Activated CD8-positive, alpha-beta memory T cell treated with anti-CD3 and anti-CD28 coated beads for 36 hours (primary cell): Measurements from ENCODE around the gene WASF3. TPM values are rescaled to one million over a fixed set of nuclear protein-coding genes. Genes with fewer than 3 reads are reported as not detected.

Experiments used
- CTCF ChIA-PET: fragments of 350-600 bp; sonication (Branson Sonifier 250); formaldehyde crosslinking; loops from one replicate; lab custom pipeline; 2021; ENCODE audit warnings: antibody characterized with exemption; lab: Charles Lee
- POLR2A ChIA-PET: fragments of 350-600 bp; sonication (Branson Sonifier 250); formaldehyde crosslinking; loops from one replicate; lab custom pipeline; 2021; ENCODE audit warnings: antibody characterized with exemption; lab: Charles Lee
- total RNA-seq, 2 experiments: library from RNA; stranded (reverse); gene quantifications; one replicate each; pipeline ENCODE4 v1.2.3, GENCODE V29; 2021

The WASF3 gene, protein sequence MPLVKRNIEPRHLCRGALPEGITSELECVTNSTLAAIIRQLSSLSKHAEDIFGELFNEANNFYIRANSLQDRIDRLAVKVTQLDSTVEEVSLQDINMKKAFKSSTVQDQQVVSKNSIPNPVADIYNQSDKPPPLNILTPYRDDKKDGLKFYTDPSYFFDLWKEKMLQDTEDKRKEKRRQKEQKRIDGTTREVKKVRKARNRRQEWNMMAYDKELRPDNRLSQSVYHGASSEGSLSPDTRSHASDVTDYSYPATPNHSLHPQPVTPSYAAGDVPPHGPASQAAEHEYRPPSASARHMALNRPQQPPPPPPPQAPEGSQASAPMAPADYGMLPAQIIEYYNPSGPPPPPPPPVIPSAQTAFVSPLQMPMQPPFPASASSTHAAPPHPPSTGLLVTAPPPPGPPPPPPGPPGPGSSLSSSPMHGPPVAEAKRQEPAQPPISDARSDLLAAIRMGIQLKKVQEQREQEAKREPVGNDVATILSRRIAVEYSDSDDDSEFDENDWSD
- total RNA-seq = under 1 TPM; 0.06 to 0.08 TPM

DNA sequence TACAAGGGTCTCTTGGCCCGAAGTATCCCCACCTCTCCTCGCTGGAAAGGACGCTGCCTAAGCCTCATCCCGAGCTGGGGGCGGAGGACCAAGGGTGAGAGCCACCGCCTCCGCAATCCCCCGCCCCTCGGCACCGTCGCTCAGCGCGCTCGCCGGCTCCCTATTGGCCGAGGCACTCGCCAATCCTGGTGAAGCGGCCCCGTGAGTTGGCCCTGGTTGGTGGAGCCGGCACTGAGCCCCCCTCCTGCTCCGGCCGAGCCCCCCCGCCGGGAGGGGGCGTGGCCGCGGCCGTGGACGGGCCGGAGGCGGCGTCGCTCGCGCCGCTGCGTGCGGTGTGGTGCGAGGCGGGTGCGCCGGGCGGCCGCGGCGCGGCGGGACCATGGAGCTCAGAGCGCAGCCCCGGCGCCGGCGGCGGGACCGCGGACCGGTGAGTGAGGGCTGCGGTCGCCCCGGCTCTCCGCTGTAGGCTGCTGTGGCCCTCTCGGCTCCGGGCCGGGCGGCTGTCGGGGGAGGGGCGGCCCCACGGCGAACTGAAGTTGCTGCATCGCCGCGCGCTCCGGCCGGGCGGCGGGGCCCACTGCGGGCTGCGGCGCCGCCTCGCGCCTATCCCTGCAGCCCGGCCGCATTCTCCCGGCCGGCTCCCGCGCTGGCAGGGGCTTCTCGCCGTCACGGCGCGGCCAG, at the start of gene WASF3:
TSS of gene WASF3 (plus strand) at position 291 of the 681 bp plus-strand sequence. CDS start 84,588 bp downstream, outside the sequence.
- CTCF ChIA-PET = interaction anchor here (0.7 kb wide), 1 partner anchor 47 kb away, joined by 4 read pairs; no protein-coding TSS in a partner anchor
- POLR2A ChIA-PET = no interaction called here

DNA sequence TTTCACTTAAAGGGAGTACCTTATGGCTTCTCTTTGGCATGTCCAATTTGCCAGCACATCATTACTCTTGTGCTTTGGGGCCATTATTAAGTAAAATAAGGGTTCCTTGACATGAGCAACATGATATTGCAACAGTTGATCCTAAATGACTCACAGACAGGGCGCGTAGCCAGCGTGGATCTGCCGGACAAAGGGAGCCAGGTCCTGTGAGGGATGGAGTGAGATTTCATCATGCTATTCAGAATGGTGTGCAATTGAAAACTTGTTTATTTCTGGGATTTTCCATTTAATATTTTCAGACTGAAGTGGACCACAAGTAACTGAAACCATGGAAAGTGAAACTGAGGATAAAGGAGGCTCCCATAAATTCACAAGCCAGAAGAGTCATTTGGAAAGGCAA, 48.6 kb upstream of the WASF3 start:
- POLR2A ChIA-PET = no interaction called here

GRCh38 chr13:26509491-26509890, 48.0 kb upstream of the WASF3 start:
- POLR2A ChIA-PET = no interaction called here
- CTCF ChIA-PET = no interaction called here

More for the DNA sequence above, 48.6 kb upstream of the WASF3 start:
- CTCF ChIA-PET = no interaction called here

DNA sequence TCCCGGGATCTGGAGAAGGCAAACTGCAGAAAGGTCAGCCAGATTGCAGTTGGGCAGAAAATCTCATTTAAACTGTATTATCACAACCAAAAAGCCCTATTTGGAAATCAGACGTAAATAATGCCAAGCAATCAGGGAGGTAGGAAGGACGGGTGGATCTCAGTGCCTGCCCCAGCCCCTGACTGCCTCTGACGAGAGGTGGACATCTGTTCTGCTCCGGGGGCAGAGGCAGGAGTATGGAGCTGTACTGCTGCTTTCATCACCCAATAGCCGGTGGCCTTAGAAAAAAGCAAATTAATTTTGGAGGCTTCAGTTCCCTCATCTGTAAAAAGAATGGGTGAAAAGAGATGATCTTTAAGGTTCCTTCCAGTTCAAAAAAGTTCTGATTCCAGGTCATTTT, 43.6 kb upstream of the WASF3 start:
- POLR2A ChIA-PET = no interaction called here

GRCh38 chr13:26515721-26516120, 41.8 kb upstream of the WASF3 start:
- CTCF ChIA-PET = no interaction called here

More for the DNA sequence above, 43.6 kb upstream of the WASF3 start:
- CTCF ChIA-PET = no interaction called here

GRCh38 chr13:26517936-26518335, 39.5 kb upstream of the WASF3 start:
- POLR2A ChIA-PET = no interaction called here
- CTCF ChIA-PET = no interaction called here

More at GRCh38 chr13:26515721-26516120, 41.8 kb upstream of the WASF3 start:
- POLR2A ChIA-PET = interaction anchor here (0.6 kb wide), 1 partner anchor 20 kb away, joined by 9 read pairs; no protein-coding TSS in a partner anchor

DNA sequence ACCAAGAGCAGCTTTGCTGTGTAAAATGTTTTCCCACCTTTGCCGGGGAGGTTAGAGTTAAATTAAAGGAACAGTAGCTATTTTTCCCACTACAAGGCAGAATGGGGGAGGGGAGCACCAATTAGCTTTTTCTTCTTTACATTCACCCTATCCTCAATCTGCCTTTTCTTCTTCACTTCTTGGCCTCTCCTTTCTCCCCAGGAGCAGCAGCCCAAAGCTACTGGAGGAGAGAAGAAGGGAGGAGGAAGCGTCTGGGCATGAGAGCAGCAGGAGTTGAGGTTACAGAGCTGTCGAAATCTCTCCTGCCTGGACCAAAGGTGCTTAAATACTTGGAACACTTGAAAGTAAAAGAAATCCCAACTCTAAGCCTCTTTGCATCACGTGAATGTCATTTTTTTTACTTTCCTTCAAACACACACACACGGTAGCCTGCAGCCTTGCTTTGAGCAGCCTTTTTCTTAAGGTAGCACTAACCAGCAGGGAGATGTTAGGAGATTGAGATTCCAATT, 39.0 kb upstream of the WASF3 start:
- ChIA-PET POLR2A (no interaction called here), CTCF (interaction anchor here (0.6 kb wide), 1 partner anchor 51 kb away, joined by 3 read pairs; no protein-coding TSS in a partner anchor)

DNA sequence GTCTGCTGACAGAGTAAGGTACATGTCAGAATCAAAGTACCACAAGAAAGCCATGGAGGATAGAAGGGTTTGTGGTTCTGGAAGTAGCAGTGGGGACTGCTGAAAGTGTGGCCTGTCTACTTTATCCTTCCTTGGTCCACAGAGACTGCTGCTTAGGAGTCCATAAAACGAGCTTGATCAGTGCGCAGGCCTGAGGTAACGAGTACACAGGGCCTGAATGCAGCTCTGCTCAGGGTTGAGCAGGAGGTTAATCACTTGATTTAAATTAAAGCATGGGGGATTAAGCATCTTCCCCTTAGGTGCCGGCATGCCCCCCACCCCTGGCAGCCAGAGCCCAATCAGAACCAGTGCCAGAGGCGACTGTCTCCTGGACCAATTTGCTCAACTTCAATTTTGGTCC, 34.9 kb upstream of the WASF3 start:
- POLR2A ChIA-PET = no interaction called here
- CTCF ChIA-PET = no interaction called here

DNA sequence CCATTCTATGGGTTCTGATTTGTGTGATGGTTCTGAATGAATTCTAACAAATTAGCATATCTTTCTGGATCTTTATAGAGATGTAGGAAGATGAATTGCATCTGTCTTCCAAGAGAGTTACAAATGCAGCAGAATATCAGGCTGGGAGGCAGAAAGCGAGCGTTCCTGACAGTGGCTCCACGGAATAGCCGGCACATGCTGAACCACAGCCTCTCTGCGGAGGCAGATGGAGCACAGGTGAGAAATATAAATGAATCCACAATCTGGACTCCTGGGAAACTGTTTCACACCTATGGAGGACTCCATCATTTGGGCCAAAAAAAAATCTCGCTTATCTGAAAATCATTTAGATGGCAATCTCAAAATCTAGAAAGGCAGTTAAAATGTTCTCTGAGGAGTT, 34.5 kb upstream of the WASF3 start:
- POLR2A ChIA-PET = no interaction called here

DNA sequence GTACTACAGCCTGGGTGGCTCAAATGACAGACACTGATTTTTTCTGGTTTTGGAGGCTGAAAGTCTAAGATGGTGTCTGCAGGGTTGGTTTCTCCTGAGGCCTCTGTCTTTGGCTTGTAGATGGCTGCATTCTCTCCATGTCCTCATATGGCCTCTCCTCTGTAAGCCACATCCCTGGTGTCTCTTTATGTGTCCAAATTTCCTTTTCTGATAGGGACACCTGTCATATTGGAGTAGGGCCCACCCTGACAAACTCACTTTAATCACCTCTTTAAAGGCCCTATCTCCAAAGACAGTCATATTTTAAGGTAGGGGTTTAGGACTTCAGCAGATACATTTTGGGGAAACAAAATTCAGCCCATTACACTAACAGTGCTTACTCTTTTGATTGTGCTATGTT, 32.0 kb upstream of the WASF3 start:
- CTCF ChIA-PET = no interaction called here
- POLR2A ChIA-PET = no interaction called here

More for the DNA sequence above, 34.5 kb upstream of the WASF3 start:
- CTCF ChIA-PET = no interaction called here

GRCh38 chr13:26526702-26527216, 30.7 kb upstream of the WASF3 start:
- ChIA-PET POLR2A (no interaction called here), CTCF (no interaction called here)

DNA sequence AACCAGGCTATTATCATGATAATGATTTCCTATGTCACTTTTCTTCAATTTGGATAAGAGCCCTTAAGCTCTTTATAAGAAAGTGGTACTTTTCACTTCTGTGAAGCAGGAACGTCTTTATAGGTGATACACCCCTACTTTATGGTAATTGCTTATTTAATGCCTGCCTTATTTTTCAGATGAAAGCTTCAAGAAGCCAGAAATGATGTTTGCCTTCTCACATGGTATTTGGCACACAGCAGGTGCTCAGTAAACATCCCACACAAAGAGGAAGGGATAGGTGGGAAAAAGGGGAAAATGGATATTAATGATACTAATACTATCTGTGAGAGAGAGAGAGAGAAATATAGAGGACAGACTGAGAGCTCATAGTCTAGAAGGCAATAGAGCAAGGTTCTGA, 29.0 kb upstream of the WASF3 start:
- CTCF ChIA-PET = no interaction called here
- POLR2A ChIA-PET = no interaction called here

- POLR2A ChIA-PET = no interaction called here
- CTCF ChIA-PET = no interaction called here
Measured at GRCh38 chr13:26529441-26529840, 28.0 kb upstream of the WASF3 start.

- POLR2A ChIA-PET = no interaction called here
Measured at GRCh38 chr13:26531742-26532141, 25.7 kb upstream of the WASF3 start.

DNA sequence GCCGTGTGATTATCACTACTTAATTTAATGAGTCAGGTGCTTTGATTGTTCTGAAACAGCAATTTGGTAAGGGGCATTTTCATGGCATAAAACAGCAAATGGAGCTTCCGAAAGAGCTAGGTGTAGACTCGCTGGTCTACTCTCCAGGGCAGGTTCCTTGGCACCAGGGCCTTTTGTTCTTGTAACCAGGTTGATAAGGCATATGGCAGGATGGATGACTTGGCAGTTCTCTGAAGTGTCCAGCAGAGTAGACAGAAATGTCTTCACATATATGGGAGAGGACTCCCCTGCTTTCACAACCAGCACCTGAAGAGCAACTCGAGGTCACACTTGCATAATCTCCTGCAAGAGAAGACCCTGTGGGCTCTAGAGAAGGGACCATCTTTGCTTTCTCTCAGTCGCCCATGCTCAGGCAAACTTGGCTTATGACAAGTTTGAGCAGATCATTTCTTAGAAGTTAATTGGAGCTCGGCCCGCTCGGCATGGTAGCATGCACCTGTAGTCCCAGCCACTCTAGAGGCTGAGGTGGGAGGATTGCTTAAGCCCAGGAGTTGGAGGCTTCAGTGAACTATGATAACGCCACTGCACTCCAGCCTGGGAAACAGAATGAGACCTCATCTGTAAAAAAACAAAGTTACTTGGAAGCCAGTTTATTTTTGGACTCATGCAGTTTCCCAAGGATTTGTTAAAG, 23.3 kb upstream of the WASF3 start:
- CTCF ChIA-PET = no interaction called here
- POLR2A ChIA-PET = no interaction called here

More at GRCh38 chr13:26531742-26532141, 25.7 kb upstream of the WASF3 start:
- CTCF ChIA-PET = no interaction called here

GRCh38 chr13:26538363-26539317, 18.8 kb upstream of the WASF3 start:
- POLR2A ChIA-PET = no interaction called here
- CTCF ChIA-PET = no interaction called here

GRCh38 chr13:26539738-26540292, 17.7 kb upstream of the WASF3 start:
- CTCF ChIA-PET = no interaction called here
- POLR2A ChIA-PET = no interaction called here

- CTCF ChIA-PET = no interaction called here
- POLR2A ChIA-PET = no interaction called here
Measured at GRCh38 chr13:26540334-26540733, 17.1 kb upstream of the WASF3 start.
